Mononuclear cell (primary cell): ENCODE data around the gene PNPLA1. TPM values are rescaled to one million over a fixed set of nuclear protein-coding genes. Genes with fewer than 3 reads are reported as not detected.
A peak's percentile ranks its signal among the peaks of the same experiment; 100 is the strongest.

Experiments
- H3K27me3 ChIP-seq: 2 replicates; pipeline ENCODE4 v1.6.0; 2011; ENCODE audit warnings: low read length, control low read depth; ENCODE audit not compliant: insufficient read depth
- H3K4me1 ChIP-seq: 2 replicates; pipeline ENCODE4 v1.5.1; 2011; ENCODE audit warnings: mild to moderate bottlenecking, low read length, control low read depth; ENCODE audit not compliant: insufficient read depth
- H3K4me3 ChIP-seq: 2 replicates; pipeline ENCODE4 v1.5.1; 2011; ENCODE audit warnings: mild to moderate bottlenecking, low read length, moderate library complexity
- H3K9me3 ChIP-seq: 2 replicates; pipeline ENCODE4 v1.5.1; 2011; ENCODE audit warnings: low read depth, mild to moderate bottlenecking, control low read depth, low read length
- total RNA-seq: library from RNA; depleted of rRNA; stranded (reverse); fragments of >200 nt; gene quantifications from one replicate; pipeline ENCODE4 v1.2.3, GENCODE V29; 2012

The PNPLA1 gene
- total RNA-seq, 1 donor: 1.2 TPM

- peaks cover 18% of the 10 kb centered on the region for H3K27me3 ChIP-seq
- no peak overlapping the region for H3K4me3 ChIP-seq
- no peaks in the 10 kb centered on the region for H3K9me3 ChIP-seq
- H3K4me1 ChIP-seq: peaks cover 49% of the 10 kb centered on the region
Observed at GRCh38 chr6:36289281-36289878, 19.5 kb downstream of the PNPLA1 start.

GRCh38 chr6:36290668-36291620 is 21.1 kb downstream of the PNPLA1 start:
- Histone ChIP-seq H3K9me3 (no peaks in the 10 kb centered on the region), H3K27me3 (peaks cover 4% of the 10 kb centered on the region), H3K4me3 (peak overlapping the region; percentile 13), H3K4me1 (peaks cover 43% of the 10 kb centered on the region)

- no peaks in the 10 kb centered on the region for H3K27me3 ChIP-seq
- no peak overlapping the region for H3K4me3 ChIP-seq
- no peaks in the 10 kb centered on the region for H3K9me3 ChIP-seq
- H3K4me1 ChIP-seq: peaks cover 54% of the 10 kb centered on the region
Observed at GRCh38 chr6:36292170-36292569, 22.3 kb downstream of the PNPLA1 start.

GRCh38 chr6:36296240-36296639 is 26.4 kb downstream of the PNPLA1 start:
- Histone ChIP-seq H3K4me3 (no peak overlapping the region), H3K9me3 (no peaks in the 10 kb centered on the region), H3K4me1 (peaks cover 46% of the 10 kb centered on the region)

GRCh38 chr6:36297051-36297450 is 27.2 kb downstream of the PNPLA1 start:
- peaks cover 40% of the 10 kb centered on the region for H3K4me1 ChIP-seq
- no peaks in the 10 kb centered on the region for H3K27me3 ChIP-seq
- H3K4me3 ChIP-seq: no peak overlapping the region
- H3K9me3 ChIP-seq: no peaks in the 10 kb centered on the region

More at GRCh38 chr6:36296240-36296639, 26.4 kb downstream of the PNPLA1 start:
- no peaks in the 10 kb centered on the region for H3K27me3 ChIP-seq

- Histone ChIP-seq H3K4me3 (no peak overlapping the region), H3K4me1 (peaks cover 40% of the 10 kb centered on the region), H3K9me3 (no peaks in the 10 kb centered on the region), H3K27me3 (no peaks in the 10 kb centered on the region)
Observed at GRCh38 chr6:36297511-36297910, 27.7 kb downstream of the PNPLA1 start.

GRCh38 chr6:36298027-36298426 is 28.2 kb downstream of the PNPLA1 start:
- no peaks in the 10 kb centered on the region for H3K9me3 ChIP-seq
- H3K4me3 ChIP-seq: no peak overlapping the region
- no peaks in the 10 kb centered on the region for H3K27me3 ChIP-seq
- H3K4me1 ChIP-seq: peaks cover 40% of the 10 kb centered on the region

- Histone ChIP-seq H3K27me3 (no peaks in the 10 kb centered on the region), H3K4me1 (peaks cover 34% of the 10 kb centered on the region), H3K9me3 (no peaks in the 10 kb centered on the region), H3K4me3 (no peak overlapping the region)
Observed at GRCh38 chr6:36301085-36301658, 31.3 kb downstream of the PNPLA1 start.

GRCh38 chr6:36301781-36302180 is 31.9 kb downstream of the PNPLA1 start:
- H3K27me3 ChIP-seq: no peaks in the 10 kb centered on the region
- peaks cover 28% of the 10 kb centered on the region for H3K4me1 ChIP-seq
- no peak overlapping the region for H3K4me3 ChIP-seq
- H3K9me3 ChIP-seq: no peaks in the 10 kb centered on the region

- Histone ChIP-seq H3K27me3 (no peaks in the 10 kb centered on the region), H3K9me3 (no peaks in the 10 kb centered on the region), H3K4me1 (peaks cover 22% of the 10 kb centered on the region), H3K4me3 (no peak overlapping the region)
Observed at GRCh38 chr6:36302227-36302976, 32.5 kb downstream of the PNPLA1 start.

- Histone ChIP-seq H3K4me3 (no peak overlapping the region), H3K27me3 (no peaks in the 10 kb centered on the region), H3K9me3 (no peaks in the 10 kb centered on the region), H3K4me1 (peaks cover 8% of the 10 kb centered on the region)
Observed at GRCh38 chr6:36305885-36306284, 36.0 kb downstream of the PNPLA1 start.

- Histone ChIP-seq H3K4me3 (no peak overlapping the region), H3K27me3 (no peaks in the 10 kb centered on the region), H3K4me1 (peaks cover 8% of the 10 kb centered on the region), H3K9me3 (no peaks in the 10 kb centered on the region)
Observed at GRCh38 chr6:36306375-36306774, 36.5 kb downstream of the PNPLA1 start.

- no peaks in the 10 kb centered on the region for H3K9me3 ChIP-seq
- no peak overlapping the region for H3K4me3 ChIP-seq
- no peaks in the 10 kb centered on the region for H3K27me3 ChIP-seq
- peaks cover 14% of the 10 kb centered on the region for H3K4me1 ChIP-seq
Observed at GRCh38 chr6:36308514-36308913, 38.7 kb downstream of the PNPLA1 start.

GRCh38 chr6:36309203-36309602 is 39.3 kb downstream of the PNPLA1 start:
- H3K4me1 ChIP-seq: peaks cover 14% of the 10 kb centered on the region
- H3K9me3 ChIP-seq: no peaks in the 10 kb centered on the region
- no peaks in the 10 kb centered on the region for H3K27me3 ChIP-seq
- no peak overlapping the region for H3K4me3 ChIP-seq

GRCh38 chr6:36309900-36310299 is 40.0 kb downstream of the PNPLA1 start:
- Histone ChIP-seq H3K27me3 (no peaks in the 10 kb centered on the region), H3K9me3 (no peaks in the 10 kb centered on the region), H3K4me3 (no peak overlapping the region), H3K4me1 (peaks cover 14% of the 10 kb centered on the region)
